IMR-90 (cell line): ENCODE data around the gene EPS15. TPM values are rescaled to one million over a fixed set of nuclear protein-coding genes. Genes with fewer than 3 reads are reported as not detected.

Experiments used
- ATAC-seq: fragments of 200-7000 bp; cut with Tn5 transposase; 2 replicates; pipeline ENCODE4 v1.9.1; 2020; ENCODE audit warnings: low read depth, mild to moderate bottlenecking, moderate library complexity
- BruUV-seq: library from RNA; stranded (reverse); fragments of 400-500 nt; replicated peaks from 2 replicates; lab custom pipeline; 2021; lab: Mats Ljungman, UMichigan
- CTCF ChIA-PET: fragments of 300-600 bp; formaldehyde crosslinking; extraction: SDS; loops from one replicate; lab custom pipeline; 2021; ENCODE audit warnings: antibody characterized with exemption; lab: Yijun Ruan, JAX
- POLR2A ChIA-PET: fragments of 300-600 bp; sonication (Branson Sonifier 250); formaldehyde crosslinking; loops from one replicate; lab custom pipeline; 2022; ENCODE audit warnings: antibody characterized with exemption; ENCODE audit not compliant: unreplicated experiment; lab: Charles Lee
- DNase-seq: peaks from one replicate; pipeline ENCODE4 v3.0.0; 2013
- H2AFZ ChIP-seq: replicated peaks from 2 replicates; pipeline ENCODE3; 2013; ENCODE audit warnings: low read length, mild to moderate bottlenecking; ENCODE audit not compliant: poor library complexity
- H2AK5ac ChIP-seq: 2 replicates; pipeline ENCODE4 v1.6.1; 2013; ENCODE audit warnings: low read depth, low read length, inconsistent platforms
- H2AK9ac ChIP-seq: replicated peaks from 2 replicates; pipeline ENCODE3; 2013; ENCODE audit warnings: mild to moderate bottlenecking, low read depth, low read length, moderate library complexity; ENCODE audit not compliant: poor library complexity
- H2BK120ac ChIP-seq: 2 replicates; pipeline ENCODE4 v1.6.1; 2013; ENCODE audit warnings: low read depth, low read length, inconsistent platforms
- H2BK15ac ChIP-seq: 3 replicates; pipeline ENCODE4 v1.6.1; 2013; ENCODE audit warnings: low read depth, low read length, inconsistent platforms
- H2BK20ac ChIP-seq: 2 replicates; pipeline ENCODE4 v1.6.1; 2013; ENCODE audit warnings: low read depth, mild to moderate bottlenecking, inconsistent platforms, low read length, moderate library complexity
- H2BK5ac ChIP-seq: 2 replicates; pipeline ENCODE4 v1.6.1; 2013; ENCODE audit warnings: mild to moderate bottlenecking, low read depth, low read length, inconsistent platforms; ENCODE audit not compliant: poor library complexity, severe bottlenecking
- H3K14ac ChIP-seq: replicated peaks from 2 replicates; pipeline ENCODE4 v1.6.1; 2013; ENCODE audit warnings: low read depth, low read length, inconsistent platforms
- H3K18ac ChIP-seq: 2 replicates; pipeline ENCODE4 v1.6.1; 2013; ENCODE audit warnings: low read depth, low read length, control low read depth
- H3K23ac ChIP-seq: 2 replicates; pipeline ENCODE4 v1.6.1; 2013; ENCODE audit warnings: low read depth, low read length, inconsistent platforms
- H3K27ac ChIP-seq: 2 replicates; pipeline ENCODE4 v1.5.1; 2013; ENCODE audit warnings: mild to moderate bottlenecking, control low read depth, low read length; ENCODE audit not compliant: insufficient read depth
- H3K27me3 ChIP-seq: 2 replicates; pipeline ENCODE4 v1.6.1; 2013; ENCODE audit warnings: low read length; ENCODE audit not compliant: control insufficient read depth, insufficient read depth
- H3K36me3 ChIP-seq: 2 replicates; pipeline ENCODE4 v1.6.1; 2013; ENCODE audit warnings: low read length, mixed read lengths; ENCODE audit not compliant: control insufficient read depth, insufficient read depth
- H3K4ac ChIP-seq: 2 replicates; pipeline ENCODE4 v1.6.1; 2013; ENCODE audit warnings: low read depth, low read length, inconsistent platforms
- H3K4me1 ChIP-seq: 2 replicates; pipeline ENCODE4 v1.6.1; 2013; ENCODE audit warnings: low read length, mixed read lengths; ENCODE audit not compliant: control insufficient read depth, insufficient read depth
- H3K4me2 ChIP-seq: 2 replicates; pipeline ENCODE4 v1.6.1; 2013; ENCODE audit warnings: low read depth, mild to moderate bottlenecking, control low read depth, low read length, moderate library complexity
- H3K4me3 ChIP-seq: 2 replicates; pipeline ENCODE4 v1.5.1; 2013; ENCODE audit warnings: low read depth, mild to moderate bottlenecking, control low read depth, low read length, moderate library complexity; ENCODE audit not compliant: insufficient read depth
- H3K56ac ChIP-seq: 2 replicates; pipeline ENCODE4 v1.6.1; 2013; ENCODE audit warnings: low read length, inconsistent platforms; ENCODE audit not compliant: insufficient read depth; ENCODE audit errors: extremely low read depth
- H3K79me1 ChIP-seq, 2 experiments: 2 replicates each; pipeline ENCODE4 v1.6.1; 2013; ENCODE audit warnings: low read length in 2 of 2, inconsistent platforms in 1 of 2, low read depth in 1 of 2
- H3K9ac ChIP-seq: 2 replicates; pipeline ENCODE4 v1.6.1; 2013; ENCODE audit warnings: low read depth, low read length, control low read depth
- H3K9me1 ChIP-seq: 2 replicates; pipeline ENCODE4 v1.6.1; 2013; ENCODE audit warnings: low read length, inconsistent platforms; ENCODE audit not compliant: insufficient read depth
- H3K9me3 ChIP-seq: 2 replicates; pipeline ENCODE4 v1.6.1; 2013; ENCODE audit warnings: low read length; ENCODE audit not compliant: control insufficient read depth, insufficient read depth
- H4K20me1 ChIP-seq: 2 replicates; pipeline ENCODE4 v1.6.1; 2013; ENCODE audit warnings: low read length, inconsistent platforms; ENCODE audit not compliant: insufficient read depth
- H4K5ac ChIP-seq: 2 replicates; pipeline ENCODE4 v1.6.1; 2013; ENCODE audit warnings: mild to moderate bottlenecking, low read depth, low read length, control low read depth
- H4K8ac ChIP-seq, 2 experiments: 2 replicates each; pipeline ENCODE4 v1.6.1; 2013; ENCODE audit warnings: low read depth in 2 of 2, low read length in 2 of 2, control low read depth in 1 of 2, inconsistent platforms in 1 of 2
- H4K91ac ChIP-seq: 2 replicates; pipeline ENCODE4 v1.6.1; 2013; ENCODE audit warnings: low read depth, low read length, inconsistent platforms; ENCODE audit not compliant: insufficient read depth
- BHLHE40 ChIP-seq: fragments of 150-350 bp; IDR thresholded peaks from 2 replicates; pipeline ENCODE4 v1.6.1; 2016; ENCODE audit warnings: mild to moderate bottlenecking, low read depth, low read length
- CEBPB ChIP-seq: IDR thresholded peaks from 2 replicates; pipeline ENCODE4 v1.6.1; 2012; ENCODE audit warnings: low read depth, low read length, improper control_type of control experiment
- CHD1 ChIP-seq: IDR thresholded peaks from 2 replicates; pipeline ENCODE4 v1.6.1; 2012; ENCODE audit warnings: low read depth, low read length, improper control_type of control experiment
- CTCF ChIP-seq: conservative IDR thresholded peaks from 2 replicates; pipeline ENCODE4 v1.5.1; 2012; ENCODE audit warnings: mild to moderate bottlenecking, low read depth, low read length, improper control_type of control experiment
- FOS ChIP-seq: fragments of 150-350 bp; IDR thresholded peaks from 2 replicates; pipeline ENCODE4 v1.6.1; 2016; ENCODE audit warnings: low read depth, low read length
- MAFK ChIP-seq: IDR thresholded peaks from 2 replicates; pipeline ENCODE4 v1.6.1; 2012; ENCODE audit warnings: low read depth, low read length, improper control_type of control experiment
- MAZ ChIP-seq: IDR thresholded peaks from 2 replicates; pipeline ENCODE4 v1.6.1; 2012; ENCODE audit warnings: low read depth, mild to moderate bottlenecking, low read length, improper control_type of control experiment, moderate library complexity, borderline replicate concordance
- NFE2L2 ChIP-seq: fragments of 150-350 bp; IDR thresholded peaks from 2 replicates; pipeline ENCODE4 v1.6.1; 2016; ENCODE audit warnings: low read depth, mild to moderate bottlenecking, low read length
- POLR2A ChIP-seq: IDR thresholded peaks from 2 replicates; pipeline ENCODE4 v1.6.1; 2012; ENCODE audit warnings: mild to moderate bottlenecking, low read depth, low read length
- RAD21 ChIP-seq: IDR thresholded peaks from 2 replicates; pipeline ENCODE4 v1.6.1; 2012; ENCODE audit warnings: low read length, improper control_type of control experiment
- RCOR1 ChIP-seq: IDR thresholded peaks from 2 replicates; pipeline ENCODE4 v1.6.1; 2012; ENCODE audit warnings: mild to moderate bottlenecking, low read length, improper control_type of control experiment; ENCODE audit not compliant: insufficient replicate concordance
- RFX5 ChIP-seq: IDR thresholded peaks from 2 replicates; pipeline ENCODE4 v1.8.0; 2012; ENCODE audit warnings: low read depth, mild to moderate bottlenecking, low read length, moderate library complexity
- SMC3 ChIP-seq: fragments of 150-350 bp; IDR thresholded peaks from 2 replicates; pipeline ENCODE4 v1.6.1; 2016; ENCODE audit warnings: low read depth, mild to moderate bottlenecking, antibody characterized with exemption, low read length, moderate library complexity
- WGBS, 2 experiments: methylation state at CpG; one replicate each; pipeline versions ENCODE4 v1.1.5 to v1.1.7; 2013; ENCODE audit warnings: missing lambda C conversion rate in 2 of 2; ENCODE audit not compliant: insufficient read length in 1 of 2; ENCODE audit errors: extremely low coverage in 2 of 2; 5-methylcytosine and 5-hydroxymethylcytosine counted together
- dilution Hi-C: fragments of 300-500 bp; cut with HindIII; formaldehyde crosslinking; loops from one replicate; pipeline ENCODE4 v1.14.3; 2018; ENCODE audit warnings: low sequenced_read_pairs; ENCODE audit not compliant: unreplicated experiment
- in situ Hi-C: fragments of 300-500 bp; cut with MboI; formaldehyde crosslinking; loops from 3 replicates; pipeline ENCODE4 v1.14.3; 2019; ENCODE audit warnings: low sequenced_read_pairs, inconsistent platforms, mixed read lengths
- intact Hi-C: fragments of 100-400 bp; cut with micrococcal nuclease; formaldehyde crosslinking; loops from 2 replicates; pipeline ENCODE4 v1.10.0; 2022
- polyA plus RNA-seq, 3 experiments: library from polyadenylated mRNA; depleted of rRNA; stranded (reverse); fragments of >200 nt; gene quantifications; 2 replicates each; pipeline ENCODE4 v1.2.3, GENCODE V29; 2012; ENCODE audit warnings: low replicate concordance in 1 of 3
- total RNA-seq: library from RNA; depleted of rRNA; stranded (reverse); fragments of >200 nt; gene quantifications from 2 replicates; pipeline ENCODE4 v1.2.3, GENCODE V29; 2012
- TF ChIP-seq, protein P1 (sequence below): fragments of 150-350 bp; IDR thresholded peaks from 2 replicates; pipeline ENCODE4 v1.6.1; 2017; ENCODE audit warnings: mild to moderate bottlenecking, antibody characterized with exemption, low read length, low read depth
- TF ChIP-seq, protein P2 (sequence below): fragments of 150-350 bp; IDR thresholded peaks from 2 replicates; pipeline ENCODE4 v1.6.1; 2016; ENCODE audit warnings: low read depth, mild to moderate bottlenecking, low read length, moderate library complexity, borderline replicate concordance

Gene EPS15
- total and polyA plus RNA-seq, 2 of the 4 experiments (the other 2 are of a cell fraction), result 17.6 to 38.0 TPM

- Histone ChIP-seq H3K27me3 (no peaks in the 10 kb centered on the region), H3K9me3 (no peaks in the 10 kb centered on the region), H3K36me3 (no peaks in the 10 kb centered on the region), H2BK15ac (no peak overlapping the region), H3K4ac (no peak overlapping the region), H2BK120ac (no peak overlapping the region), H4K91ac (no peak overlapping the region), H3K4me1 (peaks cover 8% of the 10 kb centered on the region), H2BK20ac (no peak overlapping the region), H2AK5ac (no peak overlapping the region), H3K4me3 (no peak overlapping the region), H3K14ac (no peak overlapping the region), H3K27ac (no peak overlapping the region), H2AFZ (no peak overlapping the region), H3K9me1 (0 out of 2 replicates have a peak, but pooled peaks cover 5% of the 10 kb centered on the region), H3K56ac (no peak overlapping the region), H4K8ac (no peak overlapping the region), H4K20me1 (peaks cover 21% of the 10 kb centered on the region; the same call in 1 of the 2 replicates), H3K23ac (no peak overlapping the region), H4K5ac (no peak overlapping the region), H3K9ac (no peak overlapping the region), H2AK9ac (no peak overlapping the region), H3K4me2 (no peak overlapping the region), H3K79me1 (peaks cover 8 to 51% of the 10 kb centered on the region in 2 experiments; a peak in 3 of 4 replicates), H3K18ac (no peak overlapping the region), H2BK5ac (no peak overlapping the region)
- in situ Hi-C loops (no loop called here), intact Hi-C loops (loop anchor here (5.0 kb wide), 1 partner anchor 93 kb away; no protein-coding TSS in a partner anchor), dilution Hi-C loops (no loop called here)
- ChIA-PET POLR2A (interaction anchor here (0.7 to 1.1 kb wide), 2 partner anchors 9 to 97 kb away, joined by 3 to 8 read pairs; no protein-coding TSS in a partner anchor), CTCF (no interaction called here)
- ATAC-seq (no peak), DNase-seq (no peak)
- no TSS peak for BruUV-seq
- no peak for TF ChIP-seq NFE2L2
- TF ChIP-seq, protein P1, sequence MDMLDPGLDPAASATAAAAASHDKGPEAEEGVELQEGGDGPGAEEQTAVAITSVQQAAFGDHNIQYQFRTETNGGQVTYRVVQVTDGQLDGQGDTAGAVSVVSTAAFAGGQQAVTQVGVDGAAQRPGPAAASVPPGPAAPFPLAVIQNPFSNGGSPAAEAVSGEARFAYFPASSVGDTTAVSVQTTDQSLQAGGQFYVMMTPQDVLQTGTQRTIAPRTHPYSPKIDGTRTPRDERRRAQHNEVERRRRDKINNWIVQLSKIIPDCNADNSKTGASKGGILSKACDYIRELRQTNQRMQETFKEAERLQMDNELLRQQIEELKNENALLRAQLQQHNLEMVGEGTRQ, result no peak
- TF ChIP-seq, protein P2, sequence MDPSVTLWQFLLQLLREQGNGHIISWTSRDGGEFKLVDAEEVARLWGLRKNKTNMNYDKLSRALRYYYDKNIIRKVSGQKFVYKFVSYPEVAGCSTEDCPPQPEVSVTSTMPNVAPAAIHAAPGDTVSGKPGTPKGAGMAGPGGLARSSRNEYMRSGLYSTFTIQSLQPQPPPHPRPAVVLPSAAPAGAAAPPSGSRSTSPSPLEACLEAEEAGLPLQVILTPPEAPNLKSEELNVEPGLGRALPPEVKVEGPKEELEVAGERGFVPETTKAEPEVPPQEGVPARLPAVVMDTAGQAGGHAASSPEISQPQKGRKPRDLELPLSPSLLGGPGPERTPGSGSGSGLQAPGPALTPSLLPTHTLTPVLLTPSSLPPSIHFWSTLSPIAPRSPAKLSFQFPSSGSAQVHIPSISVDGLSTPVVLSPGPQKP, result no peak
- no peak for TF ChIP-seq RFX5
- no peak for TF ChIP-seq CTCF
- TF ChIP-seq CHD1, result no peak
- no peak for TF ChIP-seq SMC3
- TF ChIP-seq RAD21, result no peak
- no peak for TF ChIP-seq MAZ
- no peak for TF ChIP-seq POLR2A
- TF ChIP-seq BHLHE40, result no peak
- TF ChIP-seq CEBPB, result no peak
- TF ChIP-seq FOS, result no peak
- no peak for TF ChIP-seq RCOR1
- TF ChIP-seq MAFK, result no peak
- WGBS, 2 experiments, result no CpG with 5 or more reads among the region's 5 CpGs
Observed at GRCh38 chr1:51515312-51515960, 3.6 kb downstream of the EPS15 start.
